CD8-positive, alpha-beta memory T cell (primary cell): ENCODE results near the gene NR6A1. TPM values are rescaled to one million over a fixed set of nuclear protein-coding genes. Genes with fewer than 3 reads are reported as not detected.
A peak's percentile ranks its signal among the peaks of the same experiment; 100 is the strongest.

ENCODE experiments used
- CTCF ChIA-PET: fragments of 350-600 bp; sonication (Branson Sonifier 250); formaldehyde crosslinking; loops from one replicate; lab custom pipeline; 2021; ENCODE audit warnings: antibody characterized with exemption; lab: Charles Lee
- POLR2A ChIA-PET: fragments of 350-600 bp; sonication (Branson Sonifier 250); formaldehyde crosslinking; loops from one replicate; lab custom pipeline; 2021; ENCODE audit warnings: antibody characterized with exemption; lab: Charles Lee
- DNase-seq, 5 donors: peaks; one replicate each; pipeline versions ENCODE4 v3.0.0 to v3.0.0-alpha.2; 2020 to 2022; ENCODE audit warnings: mixed read lengths in 1 of 5
- H3K27ac ChIP-seq: one replicate; pipeline ENCODE4 v1.7.0; 2013; ENCODE audit warnings: low read depth, mild to moderate bottlenecking, low read length, moderate library complexity
- H3K27me3 ChIP-seq: 2 replicates; pipeline ENCODE4 v1.7.0; 2013; ENCODE audit warnings: low read length, mild to moderate bottlenecking; ENCODE audit not compliant: insufficient read depth, poor library complexity, severe bottlenecking
- H3K36me3 ChIP-seq: 2 replicates; pipeline ENCODE4 v1.7.0; 2013; ENCODE audit warnings: mild to moderate bottlenecking, low read length, moderate library complexity; ENCODE audit not compliant: insufficient read depth
- H3K4me1 ChIP-seq: 2 replicates; pipeline ENCODE4 v1.7.0; 2013; ENCODE audit warnings: mild to moderate bottlenecking, low read length, moderate library complexity; ENCODE audit not compliant: insufficient read depth
- H3K4me3 ChIP-seq: 2 replicates; pipeline ENCODE4 v1.7.0; 2013; ENCODE audit warnings: mild to moderate bottlenecking, low read length
- H3K9me3 ChIP-seq: 2 replicates; pipeline ENCODE4 v1.7.0; 2013; ENCODE audit warnings: mild to moderate bottlenecking, low read length
- H3K27ac Mint-ChIP-seq, 8 donors: one replicate each; pipeline ENCODE4 v1.8.0; 2020 to 2021; ENCODE audit warnings: mixed read lengths in 8 of 8, mild to moderate bottlenecking in 6 of 8, inconsistent platforms in 3 of 8, moderate library complexity in 3 of 8
- H3K27me3 Mint-ChIP-seq, 2 donors: one replicate each; pipeline ENCODE4 v1.8.0; 2020 to 2021; ENCODE audit warnings: mixed read lengths in 2 of 2, mild to moderate bottlenecking in 1 of 2, moderate library complexity in 1 of 2
- H3K36me3 Mint-ChIP-seq, 3 donors: one replicate each; pipeline ENCODE4 v1.8.0; 2020 to 2021; ENCODE audit warnings: mixed read lengths in 3 of 3, inconsistent platforms in 1 of 3, mild to moderate bottlenecking in 1 of 3
- H3K4me1 Mint-ChIP-seq, 3 donors: one replicate each; pipeline ENCODE4 v1.8.0; 2020 to 2021; ENCODE audit warnings: mixed read lengths in 3 of 3, inconsistent platforms in 1 of 3, mild to moderate bottlenecking in 1 of 3
- H3K4me3 Mint-ChIP-seq, 7 donors: one replicate each; pipeline ENCODE4 v1.8.0; 2020 to 2021; ENCODE audit warnings: mixed read lengths in 7 of 7, mild to moderate bottlenecking in 6 of 7, moderate library complexity in 4 of 7, inconsistent platforms in 2 of 7
- H3K9me3 Mint-ChIP-seq, 5 donors: one replicate each; pipeline ENCODE4 v1.8.0; 2020 to 2022; ENCODE audit warnings: mixed read lengths in 5 of 5, mild to moderate bottlenecking in 3 of 5, moderate library complexity in 2 of 5, inconsistent platforms in 1 of 5
- polyA plus RNA-seq: library from polyadenylated mRNA; unstranded; fragments of 300-500 nt; fragmentation: Illumina TruSeq; gene quantifications from one replicate; pipeline ENCODE4 v1.2.3, GENCODE V29; 2021
- total RNA-seq, 2 experiments: library from RNA; stranded (reverse); gene quantifications; one replicate each; pipeline ENCODE4 v1.2.3, GENCODE V29; 2021

NR6A1 gene
- total and polyA plus RNA-seq, 3 experiments from 2014 or later = 2.4 to 3.0 TPM; not detected in 1

DNA sequence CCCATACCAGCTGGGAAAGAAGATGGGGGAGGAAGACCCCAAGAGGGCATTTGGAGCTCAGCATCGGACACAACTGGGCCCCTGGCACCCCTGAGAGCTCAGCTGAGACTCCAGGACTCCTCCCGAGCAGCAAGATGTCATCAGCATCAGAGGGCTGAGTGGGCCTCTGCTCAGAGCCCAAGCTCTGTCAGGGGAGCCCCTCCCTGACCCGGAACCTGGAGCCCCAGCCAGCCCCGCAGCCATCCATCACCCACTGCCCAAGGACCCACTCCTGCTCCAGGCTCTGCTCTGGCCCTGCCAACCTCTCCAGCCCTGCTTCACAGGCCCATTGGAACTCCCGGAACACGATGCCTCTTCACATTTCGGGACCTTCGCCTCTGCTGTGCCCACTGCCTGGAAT is 273.7 kb downstream of the NR6A1 start:
- Histone ChIP-seq H3K36me3 (no peaks in the 10 kb centered on the region), H3K27ac (no peak overlapping the region), H3K27me3 (no peaks in the 10 kb centered on the region), H3K4me3 (no peak overlapping the region), H3K4me1 (peaks cover 17% of the 10 kb centered on the region), H3K9me3 (no peaks in the 10 kb centered on the region)
- DNase-seq = no peak
- H3K27ac Mint-ChIP-seq = no peak overlapping the region
- peaks cover 4 to 21% (median 5%) of the 10 kb centered on the region in 3 donors for H3K4me1 Mint-ChIP-seq
- H3K36me3 Mint-ChIP-seq = no peaks in the 10 kb centered on the region
- POLR2A ChIA-PET = no interaction called here
- peaks cover 10 to 32% of the 10 kb centered on the region in 2 donors for H3K27me3 Mint-ChIP-seq
- CTCF ChIA-PET = no interaction called here
- no peak overlapping the region for H3K4me3 Mint-ChIP-seq
- no peaks in the 10 kb centered on the region for H3K9me3 Mint-ChIP-seq

DNA sequence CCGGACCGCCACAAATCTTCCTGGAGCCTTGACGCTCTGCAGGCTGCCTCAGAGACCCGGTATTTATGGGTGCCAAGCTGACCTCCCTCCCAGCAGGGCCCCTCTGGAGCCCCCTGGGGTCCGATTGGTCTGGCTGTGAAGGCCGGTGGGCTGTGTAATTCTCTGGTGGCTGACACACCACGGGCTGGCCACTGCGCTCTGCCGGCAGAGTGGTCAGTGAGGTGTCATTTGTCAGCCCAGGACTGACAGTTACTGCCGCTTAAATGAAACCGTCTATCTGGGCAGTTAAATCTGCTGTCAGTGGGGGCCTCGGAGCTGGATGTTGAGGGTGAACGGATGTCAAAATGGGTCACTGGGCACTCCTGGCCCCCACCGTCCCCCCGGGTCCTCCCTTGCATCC is 274.6 kb downstream of the NR6A1 start:
- Mint-ChIP-seq H3K36me3 (no peaks in the 10 kb centered on the region), H3K4me3 (no peak overlapping the region), H3K27me3 (peaks cover 4 to 31% of the 10 kb centered on the region in 2 donors), H3K27ac (no peak overlapping the region), H3K4me1 (peaks cover 4 to 21% (median 5%) of the 10 kb centered on the region in 3 donors), H3K9me3 (no peaks in the 10 kb centered on the region)
- ChIA-PET POLR2A (no interaction called here), CTCF (no interaction called here)
- H3K27me3 ChIP-seq = no peaks in the 10 kb centered on the region
- H3K4me1 ChIP-seq = peaks cover 17% of the 10 kb centered on the region
- H3K4me3 ChIP-seq = no peak overlapping the region
- no peaks in the 10 kb centered on the region for H3K36me3 ChIP-seq
- no peak overlapping the region for H3K27ac ChIP-seq
- no peaks in the 10 kb centered on the region for H3K9me3 ChIP-seq
- no peak for DNase-seq

DNA sequence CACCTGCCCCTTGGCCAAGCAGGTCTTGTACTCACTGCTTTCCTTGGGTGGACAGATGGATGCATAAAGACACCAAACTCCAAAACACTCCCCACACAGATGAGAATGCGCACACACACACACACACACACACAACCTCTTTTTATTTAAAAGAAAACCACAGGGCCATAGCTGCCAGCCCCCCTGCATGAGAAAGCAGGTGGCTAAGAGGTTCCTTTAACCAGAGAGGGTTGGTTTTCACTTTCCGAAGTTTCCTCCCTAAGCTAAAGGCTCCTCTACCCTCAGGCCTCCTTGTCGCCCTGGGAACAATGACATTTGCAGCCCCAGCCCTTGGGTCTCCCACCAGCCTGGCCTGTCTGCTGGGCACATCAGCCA is 275.0 kb downstream of the NR6A1 start:
- H3K36me3 ChIP-seq = no peaks in the 10 kb centered on the region
- POLR2A ChIA-PET = no interaction called here
- peak in 1 of 5 donors; percentile 22 for DNase-seq
- no peak overlapping the region for H3K4me3 ChIP-seq
- peaks cover 4 to 21% (median 5%) of the 10 kb centered on the region in 3 donors for H3K4me1 Mint-ChIP-seq
- H3K27ac ChIP-seq = no peak overlapping the region
- H3K4me3 Mint-ChIP-seq = no peak overlapping the region
- H3K27me3 Mint-ChIP-seq = peaks cover 2 to 32% of the 10 kb centered on the region in 2 donors
- peaks cover 17% of the 10 kb centered on the region for H3K4me1 ChIP-seq
- no peaks in the 10 kb centered on the region for H3K9me3 ChIP-seq
- H3K27me3 ChIP-seq = no peaks in the 10 kb centered on the region
- CTCF ChIA-PET = no interaction called here
- H3K27ac Mint-ChIP-seq = peak overlapping the region in 2 of 8 donors; percentile 21 to 66
- H3K9me3 Mint-ChIP-seq = no peaks in the 10 kb centered on the region
- H3K36me3 Mint-ChIP-seq = no peaks in the 10 kb centered on the region

DNA sequence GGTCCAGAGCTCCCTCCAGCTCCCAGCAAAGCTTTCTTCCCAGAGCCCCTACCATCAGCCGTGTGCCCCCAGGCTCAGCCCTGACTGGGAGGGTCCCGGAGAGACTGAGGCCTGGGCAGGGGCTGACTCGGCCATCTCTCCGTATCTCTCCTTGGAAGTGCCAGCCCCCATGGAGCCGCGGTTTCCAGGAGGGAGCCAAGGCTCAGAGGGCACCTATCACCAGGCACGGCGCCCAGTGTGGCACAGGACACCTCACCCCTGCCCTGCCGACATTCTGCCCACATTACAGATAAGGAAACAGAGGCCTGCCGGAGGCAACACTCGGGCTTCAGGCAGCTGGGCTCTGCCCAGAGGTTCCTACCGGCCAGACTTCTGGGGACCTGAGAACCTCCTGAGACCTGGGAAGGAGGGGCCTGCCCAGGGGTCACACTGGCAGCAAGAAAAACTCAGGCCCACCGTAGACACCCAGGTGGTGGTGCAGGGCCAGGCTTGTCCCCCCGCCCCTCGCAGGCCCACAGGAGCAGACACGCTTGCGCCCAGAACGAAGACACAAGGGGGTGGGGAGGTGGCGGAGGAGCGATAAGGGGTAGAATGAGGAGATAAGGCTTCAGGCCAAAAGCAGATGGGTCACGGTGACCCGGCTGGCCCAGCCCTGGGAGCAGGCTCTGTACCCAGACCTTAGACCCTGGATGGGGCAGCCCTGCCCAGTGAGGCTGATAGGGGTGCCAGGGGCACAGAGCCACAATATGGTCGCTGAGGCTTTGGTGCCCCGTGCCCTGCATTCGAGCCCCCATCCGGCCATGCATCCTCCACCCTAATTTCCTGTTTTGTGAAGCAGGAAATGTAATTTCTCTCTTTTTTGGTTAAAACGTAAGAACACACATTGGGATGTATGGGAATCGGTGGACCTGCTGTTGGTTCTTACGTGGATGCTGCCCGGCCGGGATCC is 275.7 kb downstream of the NR6A1 start:
- no peaks in the 10 kb centered on the region for H3K36me3 ChIP-seq
- peaks cover 4 to 21% (median 5%) of the 10 kb centered on the region in 3 donors for H3K4me1 Mint-ChIP-seq
- no peaks in the 10 kb centered on the region for H3K36me3 Mint-ChIP-seq
- POLR2A ChIA-PET = no interaction called here
- no peaks in the 10 kb centered on the region for H3K27me3 ChIP-seq
- peak overlapping the region in 2 of 8 donors; percentile 21 to 66 for H3K27ac Mint-ChIP-seq
- H3K4me3 Mint-ChIP-seq = no peak overlapping the region
- H3K4me3 ChIP-seq = no peak overlapping the region
- H3K27me3 Mint-ChIP-seq = peaks cover 2 to 26% of the 10 kb centered on the region in 2 donors
- no peaks in the 10 kb centered on the region for H3K9me3 Mint-ChIP-seq
- H3K4me1 ChIP-seq = peaks cover 17% of the 10 kb centered on the region
- CTCF ChIA-PET = no interaction called here
- DNase-seq = peak in 1 of 5 donors; percentile 15
- H3K27ac ChIP-seq = no peak overlapping the region
- no peaks in the 10 kb centered on the region for H3K9me3 ChIP-seq

DNA sequence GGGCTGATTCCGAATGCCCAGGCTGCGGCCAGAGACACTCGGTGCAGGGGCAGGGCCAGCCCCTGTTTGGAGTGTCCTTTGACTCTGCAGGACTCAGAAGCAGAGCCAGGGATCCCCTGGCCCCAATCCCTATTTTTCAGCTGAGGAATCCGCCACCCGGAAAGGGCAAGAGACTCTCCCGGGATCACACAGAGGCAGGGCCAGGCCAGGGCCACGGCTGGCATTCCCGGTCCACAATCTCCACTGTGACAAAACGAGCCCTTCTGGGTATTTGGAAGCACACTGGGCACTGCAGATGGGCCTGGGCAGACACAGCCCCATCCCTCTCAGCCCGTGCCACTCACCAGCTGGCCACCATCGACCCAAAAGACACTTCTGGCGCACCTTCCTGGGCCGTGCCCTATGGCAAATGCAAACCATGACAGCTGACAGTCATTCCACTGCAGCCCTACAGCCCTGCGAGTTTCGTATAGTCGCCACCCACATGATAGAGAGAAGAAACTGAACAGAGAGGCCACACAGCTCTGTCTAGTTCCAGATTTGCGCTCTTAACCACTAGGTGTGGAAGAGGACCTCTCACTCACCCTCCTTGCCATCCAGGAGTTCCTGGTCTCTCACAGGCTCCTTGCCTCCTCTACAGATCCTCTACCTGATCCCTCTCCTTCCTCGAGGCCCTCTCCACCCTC is 277.2 kb downstream of the NR6A1 start:
- Mint-ChIP-seq H3K4me1 (peaks cover 4 to 21% (median 5%) of the 10 kb centered on the region in 3 donors), H3K9me3 (no peaks in the 10 kb centered on the region), H3K36me3 (no peaks in the 10 kb centered on the region), H3K27me3 (peaks cover 0 to 23% of the 10 kb centered on the region in 2 donors), H3K27ac (peak overlapping the region in 1 of 8 donors; percentile 29), H3K4me3 (no peak overlapping the region)
- peaks cover 17% of the 10 kb centered on the region for H3K4me1 ChIP-seq
- no peaks in the 10 kb centered on the region for H3K36me3 ChIP-seq
- no peak overlapping the region for H3K27ac ChIP-seq
- H3K27me3 ChIP-seq = no peaks in the 10 kb centered on the region
- no peak for DNase-seq
- no peak overlapping the region for H3K4me3 ChIP-seq
- H3K9me3 ChIP-seq = no peaks in the 10 kb centered on the region
- POLR2A ChIA-PET = no interaction called here
- CTCF ChIA-PET = no interaction called here

DNA sequence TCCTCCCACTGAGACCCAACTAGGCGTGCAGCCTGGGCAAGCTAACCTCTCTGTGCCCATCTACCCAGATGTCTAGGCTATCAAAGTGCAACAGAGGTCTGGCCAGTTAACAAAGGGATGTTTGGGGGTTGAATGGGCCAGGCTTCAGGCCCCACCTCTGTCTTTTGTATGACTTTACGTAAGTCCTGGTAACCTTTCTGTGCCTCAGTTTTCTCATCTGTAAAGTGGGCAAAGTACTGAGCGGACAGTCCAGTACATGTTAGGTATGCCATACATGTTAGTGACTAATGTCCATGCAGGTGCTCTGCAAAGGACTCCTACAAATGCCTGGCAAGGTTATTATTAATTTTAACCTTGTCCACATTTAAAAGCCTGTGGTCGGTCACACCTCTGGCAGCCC is 277.9 kb downstream of the NR6A1 start:
- no peak for DNase-seq
- Histone ChIP-seq H3K27me3 (no peaks in the 10 kb centered on the region), H3K36me3 (no peaks in the 10 kb centered on the region), H3K4me1 (peaks cover 17% of the 10 kb centered on the region), H3K9me3 (no peaks in the 10 kb centered on the region), H3K27ac (no peak overlapping the region), H3K4me3 (no peak overlapping the region)
- H3K27me3 Mint-ChIP-seq = peaks cover 0 to 27% of the 10 kb centered on the region in 2 donors
- no peak overlapping the region for H3K4me3 Mint-ChIP-seq
- ChIA-PET POLR2A (no interaction called here), CTCF (no interaction called here)
- no peaks in the 10 kb centered on the region for H3K9me3 Mint-ChIP-seq
- no peaks in the 10 kb centered on the region for H3K36me3 Mint-ChIP-seq
- H3K27ac Mint-ChIP-seq = no peak overlapping the region
- peaks cover 4 to 21% (median 5%) of the 10 kb centered on the region in 3 donors for H3K4me1 Mint-ChIP-seq

DNA sequence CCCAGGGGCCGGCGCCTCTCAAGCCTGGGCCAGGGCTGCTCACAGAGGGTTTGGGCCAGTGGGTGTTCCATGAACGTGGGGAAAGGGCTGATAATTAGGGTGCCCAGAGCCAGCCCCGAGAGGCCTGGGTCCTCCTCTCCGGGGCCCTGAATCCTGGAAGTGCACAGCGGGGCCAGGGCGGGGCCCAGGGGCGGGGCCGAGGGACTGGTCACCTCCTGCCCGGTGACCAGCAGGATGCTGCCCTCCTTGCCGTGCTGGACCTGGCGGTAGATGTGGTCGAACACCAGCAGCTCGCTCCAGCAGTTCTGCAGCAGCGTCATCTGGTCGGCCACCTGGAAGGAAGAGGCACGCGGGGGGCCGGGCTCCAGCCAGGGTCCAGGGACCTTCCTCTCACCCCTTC is 278.3 kb downstream of the NR6A1 start:
- Mint-ChIP-seq H3K27ac (no peak overlapping the region), H3K27me3 (peaks cover 0 to 28% of the 10 kb centered on the region in 2 donors), H3K9me3 (no peaks in the 10 kb centered on the region), H3K4me3 (no peak overlapping the region), H3K4me1 (peaks cover 4 to 21% (median 5%) of the 10 kb centered on the region in 3 donors), H3K36me3 (no peaks in the 10 kb centered on the region)
- Histone ChIP-seq H3K27me3 (no peaks in the 10 kb centered on the region), H3K4me3 (no peak overlapping the region), H3K9me3 (no peaks in the 10 kb centered on the region), H3K36me3 (no peaks in the 10 kb centered on the region), H3K27ac (no peak overlapping the region), H3K4me1 (peaks cover 17% of the 10 kb centered on the region)
- ChIA-PET POLR2A (no interaction called here), CTCF (interaction anchor here (0.5 kb wide), 1 partner anchor 44 kb away, joined by 3 read pairs; no protein-coding TSS in a partner anchor)
- DNase-seq = no peak
